ENCODE measurements around the gene GIPC3. TPM values are rescaled to one million over a fixed set of nuclear protein-coding genes. Genes with fewer than 3 reads are reported as not detected.

Gene GIPC3
- total RNA-seq, 1 donor from 2014 or later: 2.2 TPM

GRCh38 chr19:3575260-3575741 is 10.0 kb upstream of the GIPC3 start:
- no peak for DNase-seq (ENCODE audit: low spot score)
- no peaks in the 10 kb centered on the region for H3K9me3 Mint-ChIP-seq (ENCODE audit: low read depth)
- peaks cover 6% of the 10 kb centered on the region for H3K36me3 Mint-ChIP-seq (ENCODE audit: low read depth)
- TF ChIP-seq CTCF (IDR thresholded peaks at IDR 0.05): peak; percentile 70
- no peaks in the 10 kb centered on the region for H3K27me3 Mint-ChIP-seq (ENCODE audit: low read depth)
- H3K4me1 Mint-ChIP-seq (ENCODE audit: low read depth): peaks cover 25% of the 10 kb centered on the region
- H3K4me3 Mint-ChIP-seq (ENCODE audit: unreplicated experiment): no peak overlapping the region
- H3K27ac Mint-ChIP-seq (ENCODE audit: unreplicated experiment): no peak overlapping the region

DNA sequence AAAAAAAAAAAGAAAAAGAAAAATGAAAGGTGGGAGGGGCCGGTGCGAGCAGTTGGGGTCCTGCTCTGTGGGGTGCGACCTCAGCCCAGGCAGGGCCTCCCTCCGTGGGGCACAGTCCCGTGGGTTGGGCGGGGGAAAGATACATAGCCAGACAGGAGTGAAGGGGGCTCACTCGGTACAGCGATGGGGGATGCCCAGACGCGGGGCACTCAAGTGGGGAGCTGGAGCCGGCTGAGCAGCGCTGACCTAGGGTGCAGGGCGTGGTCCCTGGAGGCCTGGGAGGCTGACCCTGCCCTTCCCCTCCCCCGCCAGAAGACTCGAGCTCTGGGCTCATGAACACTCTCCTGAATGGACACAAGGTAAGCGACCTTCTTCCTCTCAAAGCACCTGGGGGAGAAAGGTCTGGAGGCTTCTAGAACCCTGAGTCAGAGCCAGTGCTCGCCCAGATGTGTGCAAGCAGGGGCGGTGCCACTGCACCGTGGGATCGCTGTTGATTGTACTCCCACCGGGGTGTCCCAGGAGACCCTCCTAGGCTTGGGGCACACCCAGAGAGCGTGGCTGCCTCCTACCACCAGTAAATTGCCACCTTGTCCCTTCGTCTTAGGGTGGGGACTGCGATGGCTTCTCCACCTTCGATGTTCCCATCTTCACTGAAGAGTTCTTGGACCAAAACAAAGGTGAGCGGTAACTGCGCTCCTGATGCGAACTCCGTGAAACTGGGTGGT is 9.2 kb upstream of the GIPC3 start:
- no peaks in the 10 kb centered on the region for H3K27me3 Mint-ChIP-seq (ENCODE audit: low read depth)
- no peak for TF ChIP-seq CTCF (IDR thresholded peaks at IDR 0.05)
- H3K27ac Mint-ChIP-seq (ENCODE audit: unreplicated experiment): no peak overlapping the region
- no peak overlapping the region for H3K4me3 Mint-ChIP-seq (ENCODE audit: unreplicated experiment)
- no peaks in the 10 kb centered on the region for H3K9me3 Mint-ChIP-seq (ENCODE audit: low read depth)
- peaks cover 6% of the 10 kb centered on the region for H3K36me3 Mint-ChIP-seq (ENCODE audit: low read depth)
- peaks cover 34% of the 10 kb centered on the region for H3K4me1 Mint-ChIP-seq (ENCODE audit: low read depth)
- DNase-seq (ENCODE audit: low spot score): no peak

DNA sequence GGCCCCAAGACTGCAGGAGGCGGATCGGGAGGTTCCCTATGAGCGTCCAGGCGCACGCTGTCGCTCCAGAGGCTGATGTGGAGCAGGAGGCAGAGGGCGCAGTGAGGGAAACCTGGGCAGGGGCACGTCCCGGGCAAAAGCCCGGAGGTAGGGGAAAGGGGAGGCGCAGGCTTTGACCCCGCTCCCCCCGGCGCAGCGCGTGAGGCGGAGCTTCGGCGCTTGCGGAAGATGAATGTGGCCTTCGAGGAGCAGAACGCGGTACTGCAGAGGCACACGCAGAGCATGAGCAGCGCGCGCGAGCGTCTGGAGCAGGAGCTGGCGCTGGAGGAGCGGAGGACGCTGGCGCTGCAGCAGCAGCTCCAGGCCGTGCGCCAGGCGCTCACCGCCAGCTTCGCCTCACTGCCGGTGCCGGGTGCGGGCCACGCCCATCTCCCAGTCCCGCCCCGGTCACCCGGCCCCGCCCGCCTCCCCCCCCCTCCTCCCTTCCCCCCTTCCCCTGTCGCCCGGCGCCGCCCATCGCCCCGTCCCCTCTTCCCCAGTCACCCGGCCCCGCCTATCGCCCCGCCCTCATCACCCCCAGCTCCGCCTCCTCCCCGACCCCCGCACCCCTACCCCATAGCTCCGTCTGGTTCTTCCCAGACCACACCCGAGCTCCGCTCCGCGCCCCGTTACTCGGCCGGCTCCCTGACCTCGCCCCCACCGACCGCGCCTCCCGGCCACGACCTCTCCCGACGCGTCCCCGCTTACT is 8.4 kb upstream of the GIPC3 start:
- H3K27ac Mint-ChIP-seq (ENCODE audit: unreplicated experiment): no peak overlapping the region
- H3K27me3 Mint-ChIP-seq (ENCODE audit: low read depth): no peaks in the 10 kb centered on the region
- peaks cover 30% of the 10 kb centered on the region for H3K4me1 Mint-ChIP-seq (ENCODE audit: low read depth)
- DNase-seq (ENCODE audit: low spot score): no peak
- peaks cover 6% of the 10 kb centered on the region for H3K36me3 Mint-ChIP-seq (ENCODE audit: low read depth)
- no peaks in the 10 kb centered on the region for H3K9me3 Mint-ChIP-seq (ENCODE audit: low read depth)
- no peak for TF ChIP-seq CTCF (IDR thresholded peaks at IDR 0.05)
- H3K4me3 Mint-ChIP-seq (ENCODE audit: unreplicated experiment): no peak overlapping the region

- no peaks in the 10 kb centered on the region for H3K9me3 Mint-ChIP-seq (ENCODE audit: low read depth)
- H3K27me3 Mint-ChIP-seq (ENCODE audit: low read depth): no peaks in the 10 kb centered on the region
- peaks cover 26% of the 10 kb centered on the region for H3K4me1 Mint-ChIP-seq (ENCODE audit: low read depth)
- no peak overlapping the region for H3K27ac Mint-ChIP-seq (ENCODE audit: unreplicated experiment)
- no peak overlapping the region for H3K4me3 Mint-ChIP-seq (ENCODE audit: unreplicated experiment)
- no peak for TF ChIP-seq CTCF (IDR thresholded peaks at IDR 0.05)
- peaks cover 6% of the 10 kb centered on the region for H3K36me3 Mint-ChIP-seq (ENCODE audit: low read depth)
- DNase-seq (ENCODE audit: low spot score): no peak
Measured at GRCh38 chr19:3577723-3578344, 7.4 kb upstream of the GIPC3 start.

GRCh38 chr19:3578390-3578789 is 6.9 kb upstream of the GIPC3 start:
- H3K4me1 Mint-ChIP-seq (ENCODE audit: low read depth): peaks cover 26% of the 10 kb centered on the region
- no peak for TF ChIP-seq CTCF (IDR thresholded peaks at IDR 0.05)

More at GRCh38 chr19:3578390-3578789, 6.9 kb upstream of the GIPC3 start:
- DNase-seq (ENCODE audit: low spot score): no peak
- Mint-ChIP-seq H3K4me3 (ENCODE audit: unreplicated experiment) (no peak overlapping the region), H3K27me3 (ENCODE audit: low read depth) (no peaks in the 10 kb centered on the region), H3K36me3 (ENCODE audit: low read depth) (peaks cover 6% of the 10 kb centered on the region), H3K27ac (ENCODE audit: unreplicated experiment) (no peak overlapping the region), H3K9me3 (ENCODE audit: low read depth) (no peaks in the 10 kb centered on the region)

Measured in chondrocyte (in vitro differentiated cells).